Neural cell (in vitro differentiated cells): ENCODE data around the gene NUDT3. TPM values are rescaled to one million over a fixed set of nuclear protein-coding genes. Genes with fewer than 3 reads are reported as not detected.
"Not testable (repeated sequence)": the region's sequence is repeated elsewhere in the genome, so short reads cannot be mapped to it uniquely, and the experiment has no call there.

ENCODE experiments used
- H2AFZ ChIP-seq: fragments of 200-600, 300-800 bp; sonication (generic), shearing (Covaris generic); 2 replicates; pipeline ENCODE4 v1.6.0; 2014; ENCODE audit warnings: low read depth, mild to moderate bottlenecking, antibody characterized with exemption, low read length, moderate library complexity
- H3F3A ChIP-seq: fragments of 200-600 bp; shearing (Covaris generic); 2 replicates; pipeline ENCODE4 v1.6.1; 2016; ENCODE audit warnings: mild to moderate bottlenecking, moderate library complexity, mixed read lengths, antibody characterized with exemption, low read length; ENCODE audit not compliant: insufficient read depth, poor library complexity, severe bottlenecking
- H3K27ac ChIP-seq: fragments of 200-600, 300-800 bp; sonication (generic), shearing (Covaris generic); 2 replicates; pipeline ENCODE4 v1.5.1; 2014; ENCODE audit warnings: mild to moderate bottlenecking, low read length, moderate library complexity
- H3K27me3 ChIP-seq: fragments of 300-800, 200-600 bp; sonication (generic), shearing (Covaris generic); 2 replicates; pipeline ENCODE4 v1.6.0; 2014; ENCODE audit warnings: mild to moderate bottlenecking, low read depth, low read length, moderate library complexity; ENCODE audit not compliant: insufficient read depth
- H3K36me3 ChIP-seq: fragments of 300-800, 200-600 bp; sonication (generic), shearing (Covaris generic); 2 replicates; pipeline ENCODE4 v1.5.1; 2014; ENCODE audit warnings: mild to moderate bottlenecking, antibody characterized with exemption, low read length, moderate library complexity; ENCODE audit not compliant: insufficient read depth
- H3K4me2 ChIP-seq: fragments of 300-800, 200-600 bp; sonication (generic), shearing (Covaris generic); 2 replicates; pipeline ENCODE4 v1.6.0; 2014; ENCODE audit warnings: mild to moderate bottlenecking, low read length
- H3K4me3 ChIP-seq: fragments of 300-800, 200-600 bp; sonication (generic), shearing (Covaris generic); 2 replicates; pipeline ENCODE4 v1.5.1; 2014; ENCODE audit warnings: mild to moderate bottlenecking, low read length, moderate library complexity
- H3K79me2 ChIP-seq: fragments of 200-600 bp; shearing (Covaris generic); replicated peaks from 2 replicates; pipeline ENCODE4 v1.6.0; 2014; ENCODE audit warnings: mild to moderate bottlenecking, low read length, moderate library complexity; ENCODE audit not compliant: insufficient read depth
- H3K9ac ChIP-seq: fragments of 300-800, 200-600 bp; sonication (generic), shearing (Covaris generic); 2 replicates; pipeline ENCODE4 v1.6.1; 2016; ENCODE audit warnings: mild to moderate bottlenecking, low read length, mixed read lengths
- H3K9me2 ChIP-seq: fragments of 200-600 bp; shearing (Covaris generic); 2 replicates; pipeline ENCODE4 v1.6.1; 2016; ENCODE audit warnings: mild to moderate bottlenecking, low read length, mixed read lengths; ENCODE audit not compliant: insufficient read depth
- H3K9me3 ChIP-seq: fragments of 200-600, 300-800 bp; sonication (generic), shearing (Covaris generic); 2 replicates; pipeline ENCODE4 v1.6.1; 2016; ENCODE audit warnings: mild to moderate bottlenecking, mixed run types, low read length, moderate library complexity, mixed read lengths
- H4K20me1 ChIP-seq: fragments of 200-600 bp; shearing (Covaris generic); 2 replicates; pipeline ENCODE4 v1.6.1; 2016; ENCODE audit warnings: mild to moderate bottlenecking, mixed run types; ENCODE audit not compliant: insufficient read depth
- CTCF ChIP-seq: fragments of 450-650 bp; IDR thresholded peaks from 2 replicates; pipeline ENCODE4 v1.5.1; 2014; ENCODE audit warnings: antibody characterized with exemption, mild to moderate bottlenecking, moderate library complexity; ENCODE audit not compliant: poor library complexity, severe bottlenecking
- EP300 ChIP-seq: fragments of 450-650 bp; conservative IDR thresholded peaks from 2 replicates; pipeline ENCODE4 v1.6.1; 2014; ENCODE audit warnings: antibody characterized with exemption, mild to moderate bottlenecking, moderate library complexity; ENCODE audit not compliant: poor library complexity, severe bottlenecking
- EZH2 ChIP-seq: fragments of 200-600, 300-800 bp; shearing (Covaris generic), sonication (generic); IDR thresholded peaks from 2 replicates; pipeline ENCODE4 v1.6.1; 2014; ENCODE audit warnings: antibody characterized with exemption, low read length, borderline replicate concordance, mild to moderate bottlenecking; ENCODE audit not compliant: insufficient read depth, poor library complexity, severe bottlenecking
- MXI1 ChIP-seq: fragments of 450-650 bp; conservative IDR thresholded peaks from 2 replicates; pipeline ENCODE4 v1.6.1; 2014; ENCODE audit warnings: antibody characterized with exemption, mild to moderate bottlenecking; ENCODE audit not compliant: poor library complexity, severe bottlenecking
- POLR2AphosphoS5 ChIP-seq: IDR thresholded peaks from 2 replicates; pipeline ENCODE4 v1.6.1; 2012
- RAD21 ChIP-seq: fragments of 450-650 bp; conservative IDR thresholded peaks from 2 replicates; pipeline ENCODE4 v1.6.1; 2014; ENCODE audit warnings: antibody characterized with exemption, mild to moderate bottlenecking, moderate library complexity
- REST ChIP-seq: IDR thresholded peaks from 2 replicates; pipeline ENCODE4 v1.6.1; 2012; ENCODE audit warnings: borderline replicate concordance
- SMC3 ChIP-seq: fragments of 450-650 bp; conservative IDR thresholded peaks from 2 replicates; pipeline ENCODE4 v1.6.1; 2014; ENCODE audit warnings: antibody characterized with exemption, mild to moderate bottlenecking, moderate library complexity; ENCODE audit not compliant: poor library complexity
- TAF1 ChIP-seq: IDR thresholded peaks from 2 replicates; pipeline ENCODE4 v1.6.1; 2012; ENCODE audit warnings: low read depth
- polyA plus RNA-seq: library from polyadenylated mRNA; depleted of rRNA; stranded (reverse); fragments of >200 nt; gene quantifications from 2 replicates; pipeline ENCODE4 v1.2.3, GENCODE V29; 2014

Gene NUDT3
- polyA plus RNA-seq, 1 donor from 2014 or later: 80.2 TPM

- Histone ChIP-seq H3K36me3 (no peaks in the 10 kb centered on the region), H3K27me3 (no peaks in the 10 kb centered on the region), H3F3A (no peaks in the 10 kb centered on the region), H3K4me3 (no peak overlapping the region), H4K20me1 (peaks cover 7% of the 10 kb centered on the region), H3K79me2 (peaks cover 45% of the 10 kb centered on the region), H3K9me3 (no peaks in the 10 kb centered on the region), H2AFZ (no peak overlapping the region), H3K27ac (no peak overlapping the region), H3K9me2 (no peaks in the 10 kb centered on the region), H3K9ac (no peak overlapping the region), H3K4me2 (no peak overlapping the region)
- TF ChIP-seq MXI1 (no peak), RAD21 (no peak), EP300 (no peak), EZH2 (no peak), REST (no peak), CTCF (no peak), SMC3 (no peak), TAF1 (no peak)
Observed at GRCh38 chr6:34373511-34373910, 19.0 kb downstream of the NUDT3 start.

GRCh38 chr6:34371865-34372264 lies 20.6 kb downstream of the NUDT3 start:
- not testable (repeated sequence) for H4K20me1 ChIP-seq, H2AFZ ChIP-seq, H3K9ac ChIP-seq, H3K4me2 ChIP-seq, H3F3A ChIP-seq, H3K9me2 ChIP-seq, H3K27ac ChIP-seq, H3K9me3 ChIP-seq, H3K27me3 ChIP-seq, H3K4me3 ChIP-seq, H3K36me3 ChIP-seq
- H3K79me2 ChIP-seq: peaks cover 35% of the 10 kb centered on the region

- H3K27ac ChIP-seq: no peak overlapping the region
- H3K9me2 ChIP-seq: no peaks in the 10 kb centered on the region
- no peaks in the 10 kb centered on the region for H3K27me3 ChIP-seq
- peaks cover 22% of the 10 kb centered on the region for H3K79me2 ChIP-seq
- H3F3A ChIP-seq: no peaks in the 10 kb centered on the region
- H3K9me3 ChIP-seq: no peaks in the 10 kb centered on the region
- no peak overlapping the region for H3K4me2 ChIP-seq
- H3K4me3 ChIP-seq: no peak overlapping the region
- H3K36me3 ChIP-seq: no peaks in the 10 kb centered on the region
- H3K9ac ChIP-seq: no peak overlapping the region
- no peak overlapping the region for H2AFZ ChIP-seq
- peaks cover 6% of the 10 kb centered on the region for H4K20me1 ChIP-seq
- no peak for TF ChIP-seq RAD21
- TF ChIP-seq POLR2AphosphoS5: no peak
- no peak for TF ChIP-seq REST
- TF ChIP-seq EZH2: no peak
- no peak for TF ChIP-seq CTCF
- TF ChIP-seq EP300: no peak
Observed at GRCh38 chr6:34370361-34370760, 22.1 kb downstream of the NUDT3 start.
